ENCODE results near the gene IKBKG.

DNA sequence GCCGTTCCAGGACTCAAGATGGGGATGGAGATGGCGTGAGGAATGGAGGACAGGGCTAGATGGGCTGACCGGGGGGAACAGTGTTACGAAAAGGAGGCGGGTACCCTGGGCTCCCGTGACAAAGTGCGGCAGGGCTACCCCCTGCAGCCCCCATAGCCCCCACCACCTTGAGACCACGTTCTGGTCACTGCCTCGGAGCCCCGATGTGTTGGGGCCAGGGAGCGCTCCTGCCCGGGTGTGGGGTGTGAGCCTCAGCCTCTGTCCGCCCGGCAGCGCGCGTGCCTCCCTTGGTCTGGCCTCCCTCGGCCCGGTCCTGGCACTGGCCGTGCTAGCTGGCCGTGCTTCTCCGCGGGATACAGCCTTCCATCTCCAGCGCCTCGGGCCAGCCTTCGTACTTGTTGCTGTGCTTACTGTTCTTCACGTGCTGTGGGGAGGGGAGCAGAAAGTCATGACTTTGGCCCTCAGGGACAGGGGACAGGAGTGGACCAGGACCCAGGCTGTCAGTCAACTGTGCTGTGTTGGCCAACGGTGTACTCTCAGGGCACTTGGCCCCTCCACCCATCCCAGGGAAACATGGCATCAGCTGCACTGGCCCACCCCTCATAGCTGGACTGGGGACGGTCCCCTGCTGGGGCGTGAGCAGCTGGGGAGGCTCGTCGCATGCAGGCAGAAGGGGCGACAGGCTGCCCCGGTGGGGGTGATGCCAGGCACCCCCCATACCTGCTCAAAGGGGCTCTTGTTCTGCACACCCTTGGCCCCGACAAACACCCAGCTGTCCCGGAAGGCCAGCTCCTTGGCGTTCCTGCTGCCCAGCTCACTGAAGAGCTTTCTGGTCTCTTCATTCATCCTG lies 40.7 kb upstream of the IKBKG start:
- no peak for TF ChIP-seq POLR2A (IDR thresholded peaks at IDR 0.05; ENCODE audit: extremely low read depth, insufficient read length)
- TF ChIP-seq, protein P1, sequence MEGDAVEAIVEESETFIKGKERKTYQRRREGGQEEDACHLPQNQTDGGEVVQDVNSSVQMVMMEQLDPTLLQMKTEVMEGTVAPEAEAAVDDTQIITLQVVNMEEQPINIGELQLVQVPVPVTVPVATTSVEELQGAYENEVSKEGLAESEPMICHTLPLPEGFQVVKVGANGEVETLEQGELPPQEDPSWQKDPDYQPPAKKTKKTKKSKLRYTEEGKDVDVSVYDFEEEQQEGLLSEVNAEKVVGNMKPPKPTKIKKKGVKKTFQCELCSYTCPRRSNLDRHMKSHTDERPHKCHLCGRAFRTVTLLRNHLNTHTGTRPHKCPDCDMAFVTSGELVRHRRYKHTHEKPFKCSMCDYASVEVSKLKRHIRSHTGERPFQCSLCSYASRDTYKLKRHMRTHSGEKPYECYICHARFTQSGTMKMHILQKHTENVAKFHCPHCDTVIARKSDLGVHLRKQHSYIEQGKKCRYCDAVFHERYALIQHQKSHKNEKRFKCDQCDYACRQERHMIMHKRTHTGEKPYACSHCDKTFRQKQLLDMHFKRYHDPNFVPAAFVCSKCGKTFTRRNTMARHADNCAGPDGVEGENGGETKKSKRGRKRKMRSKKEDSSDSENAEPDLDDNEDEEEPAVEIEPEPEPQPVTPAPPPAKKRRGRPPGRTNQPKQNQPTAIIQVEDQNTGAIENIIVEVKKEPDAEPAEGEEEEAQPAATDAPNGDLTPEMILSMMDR (IDR thresholded peaks at IDR 0.05; ENCODE audit: low read depth, low read length): no peak
